Measurements from ENCODE around the gene VILL. TPM values are rescaled to one million over a fixed set of nuclear protein-coding genes. Genes with fewer than 3 reads are reported as not detected.
A peak's percentile ranks its signal among the peaks of the same experiment; 100 is the strongest.

VILL gene
- total RNA-seq, 1 experiment from 2014 or later = 2.9 TPM

GRCh38 chr3:37953707-37954394 lies 36.7 kb upstream of the VILL start:
- peak; percentile 49 for DNase-seq (ENCODE audit: low spot score)
- CTCF ChIA-PET = no interaction called here
- no peaks in the 10 kb centered on the region for H3K36me3 ChIP-seq (ENCODE audit: insufficient read depth, low read length, poor library complexity, severe bottlenecking)
- intact Hi-C loops (cut with micrococcal nuclease; ENCODE audit: unreplicated experiment) = no loop called here
- peak overlapping the region; percentile 71 for H3K27ac ChIP-seq (ENCODE audit: low read depth, low read length, poor library complexity, severe bottlenecking)
- POLR2A ChIA-PET (ENCODE audit: low non-redundant PET) = no interaction called here
- H3K4me1 ChIP-seq (ENCODE audit: insufficient read depth, low read length, poor library complexity, severe bottlenecking) = peaks cover 45% of the 10 kb centered on the region
- BruUV-seq (replicated peaks) = no TSS peak
- H3K9me3 ChIP-seq (ENCODE audit: low read depth, low read length, poor library complexity, severe bottlenecking) = no peaks in the 10 kb centered on the region
- H3K27me3 ChIP-seq (replicated peaks; ENCODE audit: insufficient read depth, low read depth, low read length, poor library complexity) = no peaks in the 10 kb centered on the region
- no peak overlapping the region for H3K4me3 ChIP-seq (ENCODE audit: low read depth, low read length, poor library complexity, severe bottlenecking)
- TF ChIP-seq CTCF (conservative IDR thresholded peaks at IDR 0.05; ENCODE audit: low read depth, low read length) = no peak

- H3K27me3 ChIP-seq (replicated peaks; ENCODE audit: insufficient read depth, low read depth, low read length, poor library complexity) = no peaks in the 10 kb centered on the region
- ChIA-PET POLR2A (ENCODE audit: low non-redundant PET) (no interaction called here), CTCF (no interaction called here)
- DNase-seq (ENCODE audit: low spot score) = no peak
- H3K4me3 ChIP-seq (ENCODE audit: low read depth, low read length, poor library complexity, severe bottlenecking) = no peak overlapping the region
- intact Hi-C loops (cut with micrococcal nuclease; ENCODE audit: unreplicated experiment) = no loop called here
- no peaks in the 10 kb centered on the region for H3K9me3 ChIP-seq (ENCODE audit: low read depth, low read length, poor library complexity, severe bottlenecking)
- no peak overlapping the region for H3K27ac ChIP-seq (ENCODE audit: low read depth, low read length, poor library complexity, severe bottlenecking)
- no peaks in the 10 kb centered on the region for H3K36me3 ChIP-seq (ENCODE audit: insufficient read depth, low read length, poor library complexity, severe bottlenecking)
- no TSS peak for BruUV-seq (replicated peaks)
- no peak for TF ChIP-seq EZH2 (IDR thresholded peaks at IDR 0.05; ENCODE audit: borderline replicate concordance, low read depth, low read length, poor library complexity, severe bottlenecking)
- peaks cover 49% of the 10 kb centered on the region for H3K4me1 ChIP-seq (ENCODE audit: insufficient read depth, low read length, poor library complexity, severe bottlenecking)
Measured at GRCh38 chr3:37954881-37955280, 35.7 kb upstream of the VILL start.

DNA sequence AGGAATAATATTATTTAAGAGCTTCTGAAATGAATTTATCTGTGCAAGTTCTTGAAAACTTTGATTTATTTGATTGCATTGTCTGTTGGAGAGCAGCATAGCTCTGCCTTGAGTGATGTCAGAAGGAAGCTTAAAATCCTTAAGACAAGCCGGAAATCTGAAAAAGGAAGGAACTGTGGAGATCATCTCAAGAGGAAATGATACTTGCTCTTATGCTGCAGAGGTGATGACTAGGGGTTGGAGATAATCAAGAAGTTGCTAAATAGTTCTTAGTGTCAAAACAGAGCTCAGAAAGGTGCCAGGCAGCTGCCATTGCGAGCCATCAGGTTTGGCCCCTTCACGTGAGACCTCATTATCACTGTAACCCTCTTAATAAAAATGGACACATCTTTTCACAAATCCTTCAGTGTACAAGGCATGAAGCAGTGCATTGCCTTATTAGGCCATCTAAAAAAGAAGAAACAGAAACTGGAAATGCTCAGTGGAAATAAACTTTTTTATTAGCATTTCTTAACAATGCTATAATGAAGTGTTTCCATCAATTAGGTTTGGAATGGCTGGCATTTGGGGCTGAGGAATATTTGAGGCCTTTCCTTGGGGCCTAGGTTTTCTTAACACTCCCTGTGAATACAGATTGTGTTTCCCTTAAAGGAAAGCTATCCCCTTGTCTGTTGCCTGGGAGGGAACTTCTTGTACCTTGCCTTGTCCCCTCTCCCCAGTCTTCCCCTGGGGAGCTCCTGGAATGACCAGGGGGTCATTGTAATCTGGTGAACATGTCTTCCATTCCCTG lies 34.5 kb upstream of the VILL start:
- H3K36me3 ChIP-seq (ENCODE audit: insufficient read depth, low read length, poor library complexity, severe bottlenecking) = no peaks in the 10 kb centered on the region
- DNase-seq (ENCODE audit: low spot score) = peak; percentile 63
- no TSS peak for BruUV-seq (replicated peaks)
- H3K4me3 ChIP-seq (ENCODE audit: low read depth, low read length, poor library complexity, severe bottlenecking) = no peak overlapping the region
- peaks cover 51% of the 10 kb centered on the region for H3K4me1 ChIP-seq (ENCODE audit: insufficient read depth, low read length, poor library complexity, severe bottlenecking)
- no peaks in the 10 kb centered on the region for H3K9me3 ChIP-seq (ENCODE audit: low read depth, low read length, poor library complexity, severe bottlenecking)
- POLR2A ChIA-PET (ENCODE audit: low non-redundant PET) = interaction anchor here (0.7 kb wide), 1 partner anchor 22 kb away, joined by 3 read pairs; no protein-coding TSS in a partner anchor
- no peaks in the 10 kb centered on the region for H3K27me3 ChIP-seq (replicated peaks; ENCODE audit: insufficient read depth, low read depth, low read length, poor library complexity)
- peak overlapping the region; percentile 67 for H3K27ac ChIP-seq (ENCODE audit: low read depth, low read length, poor library complexity, severe bottlenecking)
- intact Hi-C loops (cut with micrococcal nuclease; ENCODE audit: unreplicated experiment) = no loop called here
- CTCF ChIA-PET = interaction anchor here (0.7 to 0.9 kb wide), 2 partner anchors 11 to 41 kb away, joined by 3 read pairs; no protein-coding TSS in a partner anchor
- TF ChIP-seq CTCF (conservative IDR thresholded peaks at IDR 0.05; ENCODE audit: low read depth, low read length) (no peak), EZH2 (IDR thresholded peaks at IDR 0.05; ENCODE audit: borderline replicate concordance, low read depth, low read length, poor library complexity, severe bottlenecking) (no peak)
